T-helper 17 cell (primary cell): ENCODE measurements around the gene REXO5. TPM values are rescaled to one million over a fixed set of nuclear protein-coding genes. Genes with fewer than 3 reads are reported as not detected.

ENCODE experiments used
- ATAC-seq: fragments of 150-1000 bp; cut with Tn5 transposase; 2 replicates; pipeline ENCODE4 v1.10.0; 2021; ENCODE audit warnings: mild to moderate bottlenecking, moderate library complexity
- DNase-seq, 3 donors: peaks; one replicate each; pipeline versions ENCODE4 v3.0.0 to v3.0.0-alpha.2; 2020 to 2021
- H3K9me3 ChIP-seq: one replicate; pipeline ENCODE4 v1.7.0; 2013; ENCODE audit warnings: low read length, mild to moderate bottlenecking; ENCODE audit not compliant: control insufficient read depth, poor library complexity, severe bottlenecking
- H3K27ac Mint-ChIP-seq: one replicate; pipeline ENCODE4 v1.8.0; 2022; ENCODE audit warnings: mild to moderate bottlenecking, moderate library complexity, mixed read lengths
- H3K27me3 Mint-ChIP-seq: one replicate; pipeline ENCODE4 v1.8.0; 2022; ENCODE audit warnings: mixed read lengths
- H3K36me3 Mint-ChIP-seq: one replicate; pipeline ENCODE4 v1.8.0; 2022; ENCODE audit warnings: low read depth, mixed read lengths
- H3K4me1 Mint-ChIP-seq: one replicate; pipeline ENCODE4 v1.8.0; 2022; ENCODE audit warnings: mild to moderate bottlenecking, mixed read lengths
- H3K4me3 Mint-ChIP-seq: one replicate; pipeline ENCODE4 v1.8.0; 2022; ENCODE audit warnings: mild to moderate bottlenecking, moderate library complexity, mixed read lengths
- total RNA-seq, 4 donors: library from RNA in 2 of 4; stranded (reverse) in 2 of 4; gene quantifications; one replicate each; pipeline ENCODE4 v1.2.3 and lab custom pipeline; 2022 to 2026

The REXO5 gene
- total RNA-seq, 2 donors from 2014 or later: 1.6 TPM; not detected in 1

GRCh38 chr16:20844588-20844987, 38.3 kb downstream of the REXO5 start:
- DNase-seq: no peak
- ATAC-seq: peak; percentile 63
- H3K9me3 ChIP-seq: no peaks in the 10 kb centered on the region
- H3K27ac Mint-ChIP-seq: peak overlapping the region; percentile 87
- H3K36me3 Mint-ChIP-seq: no peaks in the 10 kb centered on the region
- no peaks in the 10 kb centered on the region for H3K27me3 Mint-ChIP-seq
- H3K4me1 Mint-ChIP-seq: peaks cover 19% of the 10 kb centered on the region
- peak overlapping the region; percentile 49 for H3K4me3 Mint-ChIP-seq

- H3K27ac Mint-ChIP-seq: no peak overlapping the region
- DNase-seq (no peak), ATAC-seq (no peak)
- H3K4me3 Mint-ChIP-seq: no peak overlapping the region
- H3K27me3 Mint-ChIP-seq: no peaks in the 10 kb centered on the region
- H3K4me1 Mint-ChIP-seq: peaks cover 19% of the 10 kb centered on the region
- H3K36me3 Mint-ChIP-seq: no peaks in the 10 kb centered on the region
- no peaks in the 10 kb centered on the region for H3K9me3 ChIP-seq
These were observed 39.7 kb downstream of the REXO5 start for GRCh38 chr16:20846030-20846429.

GRCh38 chr16:20846551-20846950, 40.2 kb downstream of the REXO5 start:
- DNase-seq (no peak), ATAC-seq (no peak)
- no peak overlapping the region for H3K27ac Mint-ChIP-seq
- no peaks in the 10 kb centered on the region for H3K27me3 Mint-ChIP-seq
- H3K4me3 Mint-ChIP-seq: no peak overlapping the region
- H3K36me3 Mint-ChIP-seq: no peaks in the 10 kb centered on the region
- H3K9me3 ChIP-seq: no peaks in the 10 kb centered on the region
- H3K4me1 Mint-ChIP-seq: peaks cover 19% of the 10 kb centered on the region

- Mint-ChIP-seq H3K4me1 (peaks cover 19% of the 10 kb centered on the region), H3K27me3 (no peaks in the 10 kb centered on the region), H3K4me3 (no peak overlapping the region), H3K36me3 (no peaks in the 10 kb centered on the region), H3K27ac (no peak overlapping the region)
- H3K9me3 ChIP-seq: no peaks in the 10 kb centered on the region
- ATAC-seq (no peak), DNase-seq (no peak)
These were observed 41.2 kb downstream of the REXO5 start for GRCh38 chr16:20847550-20847949.

- H3K27me3 Mint-ChIP-seq: no peaks in the 10 kb centered on the region
- H3K4me3 Mint-ChIP-seq: no peak overlapping the region
- ATAC-seq (peak; percentile 60), DNase-seq (peak; percentile 32 to 54 (median 34))
- no peak overlapping the region for H3K27ac Mint-ChIP-seq
- no peaks in the 10 kb centered on the region for H3K9me3 ChIP-seq
- H3K36me3 Mint-ChIP-seq: no peaks in the 10 kb centered on the region
- H3K4me1 Mint-ChIP-seq: peaks cover 9% of the 10 kb centered on the region
These were observed 43.5 kb downstream of the REXO5 start for GRCh38 chr16:20849589-20850390.

GRCh38 chr16:20850981-20851380, 44.7 kb downstream of the REXO5 start:
- Mint-ChIP-seq H3K27me3 (no peaks in the 10 kb centered on the region), H3K4me3 (no peak overlapping the region), H3K36me3 (no peaks in the 10 kb centered on the region), H3K4me1 (no peaks in the 10 kb centered on the region), H3K27ac (no peak overlapping the region)
- H3K9me3 ChIP-seq: no peaks in the 10 kb centered on the region
- no peak for DNase-seq
- ATAC-seq: no peak

- ATAC-seq (no peak), DNase-seq (no peak)
- no peak overlapping the region for H3K27ac Mint-ChIP-seq
- no peaks in the 10 kb centered on the region for H3K27me3 Mint-ChIP-seq
- no peaks in the 10 kb centered on the region for H3K36me3 Mint-ChIP-seq
- H3K4me3 Mint-ChIP-seq: no peak overlapping the region
- H3K9me3 ChIP-seq: no peaks in the 10 kb centered on the region
- H3K4me1 Mint-ChIP-seq: no peaks in the 10 kb centered on the region
These were observed 45.3 kb downstream of the REXO5 start for GRCh38 chr16:20851601-20852000.

- ATAC-seq: no peak
These were observed 46.8 kb downstream of the REXO5 start for GRCh38 chr16:20853143-20853542.

GRCh38 chr16:20853981-20854620, 47.8 kb downstream of the REXO5 start:
- Mint-ChIP-seq H3K27ac (no peak overlapping the region), H3K36me3 (peaks cover 2% of the 10 kb centered on the region), H3K4me3 (no peak overlapping the region), H3K27me3 (no peaks in the 10 kb centered on the region), H3K4me1 (no peaks in the 10 kb centered on the region)
- DNase-seq (no peak), ATAC-seq (no peak)
- no peaks in the 10 kb centered on the region for H3K9me3 ChIP-seq

More at GRCh38 chr16:20853143-20853542, 46.8 kb downstream of the REXO5 start:
- H3K36me3 Mint-ChIP-seq: no peaks in the 10 kb centered on the region
- peak overlapping the region; percentile 3 for H3K27ac Mint-ChIP-seq
- no peaks in the 10 kb centered on the region for H3K4me1 Mint-ChIP-seq
- no peaks in the 10 kb centered on the region for H3K27me3 Mint-ChIP-seq
- no peak overlapping the region for H3K4me3 Mint-ChIP-seq
- H3K9me3 ChIP-seq: no peaks in the 10 kb centered on the region
- no peak for DNase-seq

- Mint-ChIP-seq H3K27me3 (no peaks in the 10 kb centered on the region), H3K4me1 (no peaks in the 10 kb centered on the region), H3K36me3 (peaks cover 2% of the 10 kb centered on the region), H3K27ac (no peak overlapping the region), H3K4me3 (no peak overlapping the region)
- DNase-seq: no peak
- no peaks in the 10 kb centered on the region for H3K9me3 ChIP-seq
- ATAC-seq: no peak
These were observed 48.6 kb downstream of the REXO5 start for GRCh38 chr16:20854963-20855362.

- no peaks in the 10 kb centered on the region for H3K9me3 ChIP-seq
- no peak for ATAC-seq
- Mint-ChIP-seq H3K36me3 (peaks cover 7% of the 10 kb centered on the region), H3K27ac (no peak overlapping the region), H3K4me1 (no peaks in the 10 kb centered on the region), H3K4me3 (no peak overlapping the region), H3K27me3 (no peaks in the 10 kb centered on the region)
- no peak for DNase-seq
These were observed 51.0 kb downstream of the REXO5 start for GRCh38 chr16:20857281-20857680.

- peaks cover 8% of the 10 kb centered on the region for H3K36me3 Mint-ChIP-seq
- no peak overlapping the region for H3K4me3 Mint-ChIP-seq
These were observed 52.9 kb downstream of the REXO5 start for GRCh38 chr16:20859229-20859628.

GRCh38 chr16:20859699-20860098, 53.4 kb downstream of the REXO5 start:
- no peak for ATAC-seq
- no peaks in the 10 kb centered on the region for H3K9me3 ChIP-seq
- H3K36me3 Mint-ChIP-seq: peaks cover 8% of the 10 kb centered on the region

More at GRCh38 chr16:20859229-20859628, 52.9 kb downstream of the REXO5 start:
- no peak overlapping the region for H3K27ac Mint-ChIP-seq
- H3K4me1 Mint-ChIP-seq: peaks cover 6% of the 10 kb centered on the region
- DNase-seq (no peak), ATAC-seq (no peak)
- no peaks in the 10 kb centered on the region for H3K9me3 ChIP-seq
- H3K27me3 Mint-ChIP-seq: no peaks in the 10 kb centered on the region

GRCh38 chr16:20860361-20860760, 54.0 kb downstream of the REXO5 start:
- ATAC-seq (no peak), DNase-seq (no peak)
- no peak overlapping the region for H3K4me3 Mint-ChIP-seq
- peaks cover 8% of the 10 kb centered on the region for H3K36me3 Mint-ChIP-seq
- no peaks in the 10 kb centered on the region for H3K27me3 Mint-ChIP-seq
- no peak overlapping the region for H3K27ac Mint-ChIP-seq
- no peaks in the 10 kb centered on the region for H3K9me3 ChIP-seq
- H3K4me1 Mint-ChIP-seq: peaks cover 11% of the 10 kb centered on the region

More at GRCh38 chr16:20859699-20860098, 53.4 kb downstream of the REXO5 start:
- H3K27ac Mint-ChIP-seq: no peak overlapping the region
- peaks cover 10% of the 10 kb centered on the region for H3K4me1 Mint-ChIP-seq
- no peak for DNase-seq
- no peak overlapping the region for H3K4me3 Mint-ChIP-seq
- H3K27me3 Mint-ChIP-seq: no peaks in the 10 kb centered on the region
